ENCODE measurements around the gene CYGB.
A peak's percentile ranks its signal among the peaks of the same experiment; 100 is the strongest.

CYGB gene

DNA sequence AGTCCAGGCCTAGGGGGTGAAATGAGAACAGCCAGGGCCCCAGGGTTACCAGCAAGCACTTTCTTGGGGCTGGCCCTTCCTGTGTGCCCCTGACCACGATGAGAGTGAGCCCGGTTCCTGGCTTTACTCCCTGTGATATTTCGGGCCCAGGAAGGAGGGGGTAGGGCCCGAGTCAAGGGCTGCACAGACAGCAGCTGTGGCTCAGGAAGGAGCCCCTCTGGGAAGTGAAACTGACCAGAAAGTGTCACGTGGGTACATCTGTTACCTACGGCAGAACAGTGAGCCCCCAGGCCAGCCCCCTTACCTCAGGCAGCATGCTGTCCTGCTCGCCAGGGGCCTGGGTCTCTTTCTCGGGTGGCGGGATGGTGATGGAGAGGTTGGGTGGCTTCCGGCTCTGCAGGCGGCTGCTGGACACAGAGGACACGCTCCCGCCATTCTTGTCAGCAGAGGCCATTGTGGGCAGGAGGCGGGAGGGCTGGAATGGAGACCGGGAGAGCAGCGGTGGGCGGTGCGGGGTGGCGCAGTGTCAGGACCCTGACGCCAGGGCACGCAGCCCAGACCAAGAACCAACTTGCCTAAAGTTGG lies 56.3 kb downstream of the CYGB start:
- TF ChIP-seq EZH2phosphoT487 (conservative IDR thresholded peaks at IDR 0.05; ENCODE audit: low read length): no peak
- TF ChIP-seq, protein P1, sequence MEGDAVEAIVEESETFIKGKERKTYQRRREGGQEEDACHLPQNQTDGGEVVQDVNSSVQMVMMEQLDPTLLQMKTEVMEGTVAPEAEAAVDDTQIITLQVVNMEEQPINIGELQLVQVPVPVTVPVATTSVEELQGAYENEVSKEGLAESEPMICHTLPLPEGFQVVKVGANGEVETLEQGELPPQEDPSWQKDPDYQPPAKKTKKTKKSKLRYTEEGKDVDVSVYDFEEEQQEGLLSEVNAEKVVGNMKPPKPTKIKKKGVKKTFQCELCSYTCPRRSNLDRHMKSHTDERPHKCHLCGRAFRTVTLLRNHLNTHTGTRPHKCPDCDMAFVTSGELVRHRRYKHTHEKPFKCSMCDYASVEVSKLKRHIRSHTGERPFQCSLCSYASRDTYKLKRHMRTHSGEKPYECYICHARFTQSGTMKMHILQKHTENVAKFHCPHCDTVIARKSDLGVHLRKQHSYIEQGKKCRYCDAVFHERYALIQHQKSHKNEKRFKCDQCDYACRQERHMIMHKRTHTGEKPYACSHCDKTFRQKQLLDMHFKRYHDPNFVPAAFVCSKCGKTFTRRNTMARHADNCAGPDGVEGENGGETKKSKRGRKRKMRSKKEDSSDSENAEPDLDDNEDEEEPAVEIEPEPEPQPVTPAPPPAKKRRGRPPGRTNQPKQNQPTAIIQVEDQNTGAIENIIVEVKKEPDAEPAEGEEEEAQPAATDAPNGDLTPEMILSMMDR (IDR thresholded peaks at IDR 0.05; ENCODE audit: insufficient read depth, low read length, poor library complexity, severe bottlenecking): no peak
- no peaks in the 10 kb centered on the region for H3K79me2 ChIP-seq (ENCODE audit: insufficient read depth, low read length)
- H3K4me3 ChIP-seq (ENCODE audit: insufficient read depth, low read length, poor library complexity, severe bottlenecking): peak overlapping the region; percentile 37
- peak overlapping the region; percentile 68 for H3K4me2 ChIP-seq (ENCODE audit: low read depth, low read length, poor library complexity, severe bottlenecking)
- no peaks in the 10 kb centered on the region for H3K36me3 ChIP-seq (ENCODE audit: low read length)
- H3K9ac ChIP-seq (ENCODE audit: low read length): peak overlapping the region; percentile 72
- H3K9me2 ChIP-seq (replicated peaks; ENCODE audit: insufficient read depth, low read length): no peaks in the 10 kb centered on the region
- no peak overlapping the region for H2AFZ ChIP-seq (ENCODE audit: low read depth, low read length, severe bottlenecking)
- H3K9me3 ChIP-seq (ENCODE audit: insufficient read depth, low read length): no peaks in the 10 kb centered on the region
- H3F3A ChIP-seq (ENCODE audit: insufficient read depth): peaks cover 43% of the 10 kb centered on the region
- H4K20me1 ChIP-seq (ENCODE audit: low read depth, low read length): no peaks in the 10 kb centered on the region
- no peaks in the 10 kb centered on the region for H3K27me3 ChIP-seq (ENCODE audit: low read length)
- H3K27ac ChIP-seq (ENCODE audit: low read depth, low read length): peak overlapping the region; percentile 97

DNA sequence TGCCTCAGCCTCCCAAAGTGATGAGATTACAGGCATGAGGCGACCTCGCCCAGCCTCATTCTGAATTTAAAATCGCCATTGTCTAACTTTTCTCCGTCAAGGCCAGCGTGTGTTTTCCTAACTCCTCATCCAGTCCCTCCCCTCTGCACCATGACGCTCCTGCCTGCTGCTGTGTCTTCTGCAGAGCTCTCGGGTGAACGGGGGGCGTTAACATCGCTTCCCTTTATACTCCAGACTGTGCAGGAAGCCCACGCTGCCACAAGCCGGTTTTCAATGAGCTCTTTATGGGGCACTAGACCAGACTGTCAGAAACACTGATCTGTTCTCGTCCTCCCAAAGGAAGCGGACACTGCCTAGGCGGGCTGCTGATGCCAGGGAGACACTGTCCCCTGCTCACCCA lies 56.9 kb downstream of the CYGB start:
- Histone ChIP-seq H3K9me3 (ENCODE audit: insufficient read depth, low read length) (no peaks in the 10 kb centered on the region), H3K27ac (ENCODE audit: low read depth, low read length) (peak overlapping the region; percentile 97), H3F3A (ENCODE audit: insufficient read depth) (peaks cover 38% of the 10 kb centered on the region), H4K20me1 (ENCODE audit: low read depth, low read length) (no peaks in the 10 kb centered on the region), H3K36me3 (ENCODE audit: low read length) (no peaks in the 10 kb centered on the region), H3K4me3 (ENCODE audit: insufficient read depth, low read length, poor library complexity, severe bottlenecking) (peak overlapping the region; percentile 37), H3K9me2 (replicated peaks; ENCODE audit: insufficient read depth, low read length) (no peaks in the 10 kb centered on the region), H2AFZ (ENCODE audit: low read depth, low read length, severe bottlenecking) (no peak overlapping the region), H3K9ac (ENCODE audit: low read length) (peak overlapping the region; percentile 72), H3K27me3 (ENCODE audit: low read length) (no peaks in the 10 kb centered on the region), H3K4me2 (ENCODE audit: low read depth, low read length, poor library complexity, severe bottlenecking) (peak overlapping the region; percentile 68), H3K79me2 (ENCODE audit: insufficient read depth, low read length) (no peaks in the 10 kb centered on the region)
- TF ChIP-seq EZH2phosphoT487 (conservative IDR thresholded peaks at IDR 0.05; ENCODE audit: low read length): no peak
- TF ChIP-seq, protein P1 (IDR thresholded peaks at IDR 0.05; ENCODE audit: insufficient read depth, low read length, poor library complexity, severe bottlenecking): no peak

DNA sequence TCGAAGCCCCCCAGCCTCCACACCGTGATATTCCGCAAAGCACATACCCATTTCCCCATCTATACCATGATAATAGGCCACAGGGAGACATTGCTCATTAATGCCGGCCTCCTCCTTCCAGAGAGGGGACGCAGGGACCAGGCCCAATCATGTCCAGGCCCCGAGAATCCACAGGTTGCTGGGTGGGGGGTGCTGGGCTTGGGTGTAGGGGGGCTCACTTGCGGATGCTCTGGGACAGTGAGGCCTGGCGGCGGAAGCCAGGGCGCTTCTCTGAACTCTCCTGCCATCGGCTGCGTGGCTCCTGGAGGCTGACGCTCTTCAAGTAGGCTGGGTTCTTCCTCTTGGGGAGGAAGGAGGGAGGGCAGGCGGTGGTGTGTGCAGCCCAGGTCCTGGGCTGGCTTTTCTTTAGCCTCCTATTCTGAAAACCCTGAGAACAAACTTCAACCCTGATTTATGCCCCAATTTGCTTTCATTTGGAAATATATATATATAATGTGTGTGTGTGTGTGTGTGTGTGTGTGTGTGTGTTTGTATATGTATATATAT lies 57.9 kb downstream of the CYGB start:
- Histone ChIP-seq H3F3A (ENCODE audit: insufficient read depth) (peaks cover 35% of the 10 kb centered on the region), H2AFZ (ENCODE audit: low read depth, low read length, severe bottlenecking) (no peak overlapping the region), H3K4me3 (ENCODE audit: insufficient read depth, low read length, poor library complexity, severe bottlenecking) (no peak overlapping the region), H3K79me2 (ENCODE audit: insufficient read depth, low read length) (no peaks in the 10 kb centered on the region), H3K9ac (ENCODE audit: low read length) (peak overlapping the region; percentile 7; the same call in 1 of the 2 replicates), H3K36me3 (ENCODE audit: low read length) (no peaks in the 10 kb centered on the region), H3K9me2 (replicated peaks; ENCODE audit: insufficient read depth, low read length) (no peaks in the 10 kb centered on the region), H3K27ac (ENCODE audit: low read depth, low read length) (peak overlapping the region; percentile 31), H3K27me3 (ENCODE audit: low read length) (no peaks in the 10 kb centered on the region), H3K9me3 (ENCODE audit: insufficient read depth, low read length) (no peaks in the 10 kb centered on the region), H4K20me1 (ENCODE audit: low read depth, low read length) (no peaks in the 10 kb centered on the region), H3K4me2 (ENCODE audit: low read depth, low read length, poor library complexity, severe bottlenecking) (no peak overlapping the region)
- no peak for TF ChIP-seq EZH2phosphoT487 (conservative IDR thresholded peaks at IDR 0.05; ENCODE audit: low read length)
- TF ChIP-seq, protein P1 (IDR thresholded peaks at IDR 0.05; ENCODE audit: insufficient read depth, low read length, poor library complexity, severe bottlenecking): no peak
